ENCODE results near the gene INTS4.
"Not testable (repeated sequence)": the region's sequence is repeated elsewhere in the genome, so short reads cannot be mapped to it uniquely, and the experiment has no call there.

The INTS4 gene

DNA sequence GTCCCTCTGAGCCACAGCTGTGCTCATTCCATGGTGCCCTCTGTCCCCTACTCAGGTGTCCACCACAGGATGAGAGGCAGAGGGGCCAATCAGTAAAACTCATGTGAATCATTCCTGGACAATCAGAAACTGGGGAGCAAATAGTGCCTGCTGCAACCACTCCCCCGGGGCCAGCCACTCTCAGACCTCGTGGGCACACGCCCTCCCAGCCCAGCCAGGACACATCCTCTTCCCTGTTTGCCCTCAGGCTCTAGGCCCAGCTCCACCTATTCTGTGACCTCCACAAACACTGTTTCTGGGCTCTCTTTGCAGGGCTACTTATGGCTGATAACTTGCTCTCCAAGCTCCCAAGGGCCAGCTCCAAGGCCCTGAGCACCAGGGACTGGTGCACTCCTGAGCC, 42.6 kb upstream of the INTS4 start:
- no peaks in the 10 kb centered on the region for H3K4me1 ChIP-seq (ENCODE audit: control insufficient read depth, insufficient read depth, low read length, poor library complexity, severe bottlenecking)
- no peak for DNase-seq
- H3K27ac ChIP-seq (ENCODE audit: insufficient read depth, low read length, poor library complexity, severe bottlenecking), result no peak overlapping the region
- H3K36me3 ChIP-seq (ENCODE audit: control insufficient read depth, insufficient read depth, low read length), result no peaks in the 10 kb centered on the region
- H3K9me3 ChIP-seq (ENCODE audit: control insufficient read depth, low read length), result no peaks in the 10 kb centered on the region
- H3K27me3 ChIP-seq (replicated peaks; ENCODE audit: control insufficient read depth, insufficient read depth, low read length, poor library complexity, severe bottlenecking), result no peaks in the 10 kb centered on the region
- no peak overlapping the region for H3K4me3 ChIP-seq (ENCODE audit: insufficient read depth, low read depth, low read length, poor library complexity, severe bottlenecking)

DNA sequence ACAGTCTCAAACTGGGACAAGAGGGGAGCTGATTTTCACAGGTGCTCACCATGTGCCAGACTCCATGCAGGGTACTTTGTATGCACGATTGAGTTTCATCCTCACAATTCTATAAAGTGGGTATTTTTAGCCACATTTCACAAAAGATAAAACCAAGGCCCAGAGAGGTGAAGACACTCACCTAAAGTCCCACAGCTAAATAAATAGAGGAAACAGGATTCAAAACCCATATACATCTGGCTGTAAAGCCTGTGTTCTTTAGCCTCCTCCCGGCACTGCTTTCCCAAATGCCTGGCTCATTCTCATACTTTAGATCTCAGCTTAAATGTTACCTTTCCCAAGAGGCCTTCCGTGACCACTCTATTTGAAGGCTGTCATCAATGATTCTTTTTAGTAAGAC, 41.8 kb upstream of the INTS4 start:
- Histone ChIP-seq H3K4me3 (ENCODE audit: insufficient read depth, low read depth, low read length, poor library complexity, severe bottlenecking) (no peak overlapping the region), H3K36me3 (ENCODE audit: control insufficient read depth, insufficient read depth, low read length) (no peaks in the 10 kb centered on the region), H3K27ac (ENCODE audit: insufficient read depth, low read length, poor library complexity, severe bottlenecking) (no peak overlapping the region), H3K4me1 (ENCODE audit: control insufficient read depth, insufficient read depth, low read length, poor library complexity, severe bottlenecking) (no peaks in the 10 kb centered on the region), H3K9me3 (ENCODE audit: control insufficient read depth, low read length) (no peaks in the 10 kb centered on the region), H3K27me3 (replicated peaks; ENCODE audit: control insufficient read depth, insufficient read depth, low read length, poor library complexity, severe bottlenecking) (no peaks in the 10 kb centered on the region)
- no peak for DNase-seq

DNA sequence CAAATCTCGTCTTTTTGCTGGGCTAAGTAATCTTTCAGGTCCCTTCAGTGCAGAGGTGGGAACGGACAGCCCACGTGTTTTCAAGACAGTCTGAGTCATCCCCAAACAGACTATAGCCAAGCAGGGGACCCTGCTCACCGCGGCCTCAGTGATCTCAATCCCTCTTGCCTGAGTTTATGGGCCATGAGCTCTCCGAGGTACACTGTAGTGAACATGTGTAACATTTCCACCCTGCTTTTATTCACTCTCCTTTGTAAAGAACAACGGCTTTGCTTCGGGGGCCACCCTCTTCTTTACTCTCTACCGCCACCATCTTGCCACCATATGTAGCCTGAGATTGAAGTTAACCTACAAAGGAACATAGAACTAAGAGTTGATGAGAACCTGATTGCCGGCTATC, 40.2 kb upstream of the INTS4 start:
- Histone ChIP-seq H3K36me3 (ENCODE audit: control insufficient read depth, insufficient read depth, low read length) (no peaks in the 10 kb centered on the region), H3K4me1 (ENCODE audit: control insufficient read depth, insufficient read depth, low read length, poor library complexity, severe bottlenecking) (no peaks in the 10 kb centered on the region), H3K27me3 (replicated peaks; ENCODE audit: control insufficient read depth, insufficient read depth, low read length, poor library complexity, severe bottlenecking) (no peaks in the 10 kb centered on the region), H3K27ac (ENCODE audit: insufficient read depth, low read length, poor library complexity, severe bottlenecking) (no peak overlapping the region), H3K9me3 (ENCODE audit: control insufficient read depth, low read length) (no peaks in the 10 kb centered on the region), H3K4me3 (ENCODE audit: insufficient read depth, low read depth, low read length, poor library complexity, severe bottlenecking) (no peak overlapping the region)
- no peak for DNase-seq

DNA sequence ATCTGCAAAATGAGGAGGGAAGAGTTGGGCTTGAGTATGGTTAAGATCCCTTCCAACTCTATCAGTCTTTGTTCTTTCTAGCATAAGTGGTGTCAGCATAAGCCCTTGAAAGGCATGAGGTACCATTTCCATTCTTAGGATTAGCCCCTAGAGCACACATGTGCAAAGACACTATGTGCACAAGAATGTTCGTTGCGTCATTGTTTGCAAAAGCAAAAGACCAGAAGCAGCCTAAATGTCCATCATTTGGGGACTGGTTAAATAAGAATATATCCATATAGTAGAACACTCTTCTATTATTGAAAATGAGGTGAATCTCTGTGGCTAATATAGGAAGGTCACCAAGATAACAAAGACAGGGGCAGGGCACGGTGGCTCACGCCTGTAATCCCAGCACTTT, 38.6 kb upstream of the INTS4 start:
- Histone ChIP-seq H3K36me3 (ENCODE audit: control insufficient read depth, insufficient read depth, low read length) (no peaks in the 10 kb centered on the region), H3K27ac (ENCODE audit: insufficient read depth, low read length, poor library complexity, severe bottlenecking) (no peak overlapping the region), H3K4me3 (ENCODE audit: insufficient read depth, low read depth, low read length, poor library complexity, severe bottlenecking) (no peak overlapping the region), H3K27me3 (replicated peaks; ENCODE audit: control insufficient read depth, insufficient read depth, low read length, poor library complexity, severe bottlenecking) (no peaks in the 10 kb centered on the region), H3K9me3 (ENCODE audit: control insufficient read depth, low read length) (no peaks in the 10 kb centered on the region), H3K4me1 (ENCODE audit: control insufficient read depth, insufficient read depth, low read length, poor library complexity, severe bottlenecking) (no peaks in the 10 kb centered on the region)
- DNase-seq, result no peak

DNA sequence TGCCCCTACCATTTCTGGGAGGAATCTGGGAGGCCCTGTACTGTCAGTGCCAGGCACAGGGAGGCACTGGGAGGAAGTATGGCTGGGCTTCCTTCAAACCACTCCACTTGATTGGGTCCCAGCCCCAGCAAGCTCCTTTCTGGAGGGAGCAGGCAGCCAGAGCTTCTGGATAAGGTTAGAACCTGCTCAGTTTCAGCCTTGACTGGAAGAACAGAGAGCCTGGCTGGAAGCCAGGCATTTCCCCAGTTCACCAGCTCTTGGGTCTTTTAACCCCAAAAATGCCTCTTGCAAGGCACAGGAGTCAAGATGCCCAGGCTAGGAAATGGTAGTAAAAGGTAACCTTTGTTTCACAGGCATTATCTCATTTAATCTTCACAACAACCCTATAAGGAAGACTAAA, 37.6 kb upstream of the INTS4 start:
- Histone ChIP-seq H3K27me3 (replicated peaks; ENCODE audit: control insufficient read depth, insufficient read depth, low read length, poor library complexity, severe bottlenecking) (no peaks in the 10 kb centered on the region), H3K4me1 (ENCODE audit: control insufficient read depth, insufficient read depth, low read length, poor library complexity, severe bottlenecking) (no peaks in the 10 kb centered on the region), H3K9me3 (ENCODE audit: control insufficient read depth, low read length) (no peaks in the 10 kb centered on the region), H3K36me3 (ENCODE audit: control insufficient read depth, insufficient read depth, low read length) (no peaks in the 10 kb centered on the region), H3K4me3 (ENCODE audit: insufficient read depth, low read depth, low read length, poor library complexity, severe bottlenecking) (no peak overlapping the region), H3K27ac (ENCODE audit: insufficient read depth, low read length, poor library complexity, severe bottlenecking) (no peak overlapping the region)
- DNase-seq, result no peak

DNA sequence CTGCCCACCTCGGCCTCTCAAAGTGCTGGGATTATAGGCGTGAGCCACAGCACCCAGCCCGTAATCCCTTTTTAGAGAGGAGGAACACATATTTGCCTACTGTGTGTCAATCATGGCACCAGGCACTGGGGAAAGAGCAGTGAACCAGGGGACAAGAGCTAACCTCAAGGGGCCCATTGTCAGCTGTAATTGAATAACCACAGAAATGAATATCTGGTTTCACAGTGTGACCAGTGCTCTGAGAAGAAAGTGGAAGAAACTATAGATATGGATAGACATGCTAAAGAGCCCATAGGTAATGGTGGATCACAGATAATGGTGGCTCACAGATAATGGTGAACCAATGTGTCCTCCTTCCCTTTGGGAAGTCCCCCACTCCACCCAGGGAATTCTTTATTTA, 37.2 kb upstream of the INTS4 start:
- no peaks in the 10 kb centered on the region for H3K9me3 ChIP-seq (ENCODE audit: control insufficient read depth, low read length)
- H3K4me3 ChIP-seq (ENCODE audit: insufficient read depth, low read depth, low read length, poor library complexity, severe bottlenecking), result no peak overlapping the region
- H3K27me3 ChIP-seq (replicated peaks; ENCODE audit: control insufficient read depth, insufficient read depth, low read length, poor library complexity, severe bottlenecking), result no peaks in the 10 kb centered on the region
- no peaks in the 10 kb centered on the region for H3K36me3 ChIP-seq (ENCODE audit: control insufficient read depth, insufficient read depth, low read length)
- no peaks in the 10 kb centered on the region for H3K4me1 ChIP-seq (ENCODE audit: control insufficient read depth, insufficient read depth, low read length, poor library complexity, severe bottlenecking)
- no peak for DNase-seq
- H3K27ac ChIP-seq (ENCODE audit: insufficient read depth, low read length, poor library complexity, severe bottlenecking), result no peak overlapping the region

DNA sequence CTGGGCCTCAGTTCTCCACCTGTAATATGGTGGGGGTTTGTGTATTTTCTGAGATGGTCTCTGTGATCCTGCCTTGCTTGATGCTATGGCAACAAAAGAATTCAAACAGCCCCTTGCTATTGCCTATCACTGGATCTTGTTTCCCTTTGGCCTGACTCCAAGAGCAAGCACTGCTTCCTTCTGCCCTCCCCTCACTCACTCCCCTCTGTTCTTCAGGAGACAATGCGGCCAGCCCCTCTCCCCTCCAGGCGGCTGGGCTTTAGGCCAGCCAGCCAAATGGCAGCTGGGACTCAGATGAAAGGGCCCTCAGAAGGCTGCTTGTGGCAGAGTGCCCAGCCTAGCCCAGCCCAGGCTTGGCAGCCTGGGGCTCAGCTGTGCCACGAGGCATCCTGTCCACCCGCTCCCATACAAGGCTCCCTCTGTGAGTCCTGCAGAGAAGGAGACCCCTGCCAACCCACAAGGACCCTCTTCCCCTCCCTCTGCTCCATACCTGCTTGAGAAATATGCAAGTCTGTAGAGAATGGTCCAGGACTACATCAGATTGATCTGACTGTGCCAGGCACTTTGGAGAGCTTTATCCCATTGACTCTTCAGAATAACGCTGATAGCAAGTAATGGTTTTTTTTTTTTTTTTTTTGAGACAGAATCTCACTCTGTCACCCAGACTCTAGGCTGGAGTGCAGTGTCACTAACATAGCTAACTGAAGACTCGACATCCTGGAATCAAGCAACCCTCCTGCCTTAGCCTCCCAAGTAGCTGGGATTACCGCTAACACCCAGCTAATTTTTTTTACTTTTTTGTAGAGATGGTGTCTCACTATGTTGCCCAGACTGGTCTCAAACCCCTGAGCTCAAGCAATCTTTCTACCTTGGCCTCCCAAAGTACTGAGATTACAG, 36.2 kb upstream of the INTS4 start:
- Histone ChIP-seq H3K9me3 (ENCODE audit: control insufficient read depth, low read length) (no peaks in the 10 kb centered on the region), H3K27me3 (replicated peaks; ENCODE audit: control insufficient read depth, insufficient read depth, low read length, poor library complexity, severe bottlenecking) (no peaks in the 10 kb centered on the region), H3K4me3 (ENCODE audit: insufficient read depth, low read depth, low read length, poor library complexity, severe bottlenecking) (no peak overlapping the region), H3K36me3 (ENCODE audit: control insufficient read depth, insufficient read depth, low read length) (no peaks in the 10 kb centered on the region), H3K27ac (ENCODE audit: insufficient read depth, low read length, poor library complexity, severe bottlenecking) (no peak overlapping the region), H3K4me1 (ENCODE audit: control insufficient read depth, insufficient read depth, low read length, poor library complexity, severe bottlenecking) (no peaks in the 10 kb centered on the region)
- no peak for DNase-seq

DNA sequence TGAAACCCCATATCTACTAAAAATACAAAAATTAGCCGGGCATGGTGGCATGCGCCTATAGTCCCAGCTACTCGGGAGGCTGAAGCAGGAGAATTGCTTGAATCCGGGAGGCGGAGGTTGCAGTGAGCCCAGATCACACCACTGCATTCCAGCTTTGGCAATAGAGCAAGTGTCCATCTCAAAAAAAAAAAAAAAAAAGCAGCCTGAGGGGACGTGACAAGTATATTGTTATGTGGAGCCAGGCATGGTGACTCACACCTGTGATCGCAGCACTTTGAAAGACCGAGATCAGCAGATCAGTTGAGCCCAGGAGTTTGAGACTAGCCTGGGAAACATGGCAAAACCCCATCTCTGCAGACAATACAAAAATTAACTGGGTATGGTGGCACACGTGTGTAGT, 34.0 kb upstream of the INTS4 start:
- DNase-seq; H3K36me3 ChIP-seq (ENCODE audit: control insufficient read depth, insufficient read depth, low read length); H3K27ac ChIP-seq (ENCODE audit: insufficient read depth, low read length, poor library complexity, severe bottlenecking); H3K4me3 ChIP-seq (ENCODE audit: insufficient read depth, low read depth, low read length, poor library complexity, severe bottlenecking); H3K9me3 ChIP-seq (ENCODE audit: control insufficient read depth, low read length); H3K4me1 ChIP-seq (ENCODE audit: control insufficient read depth, insufficient read depth, low read length, poor library complexity, severe bottlenecking); H3K27me3 ChIP-seq (replicated peaks; ENCODE audit: control insufficient read depth, insufficient read depth, low read length, poor library complexity, severe bottlenecking): not testable (repeated sequence)

DNA sequence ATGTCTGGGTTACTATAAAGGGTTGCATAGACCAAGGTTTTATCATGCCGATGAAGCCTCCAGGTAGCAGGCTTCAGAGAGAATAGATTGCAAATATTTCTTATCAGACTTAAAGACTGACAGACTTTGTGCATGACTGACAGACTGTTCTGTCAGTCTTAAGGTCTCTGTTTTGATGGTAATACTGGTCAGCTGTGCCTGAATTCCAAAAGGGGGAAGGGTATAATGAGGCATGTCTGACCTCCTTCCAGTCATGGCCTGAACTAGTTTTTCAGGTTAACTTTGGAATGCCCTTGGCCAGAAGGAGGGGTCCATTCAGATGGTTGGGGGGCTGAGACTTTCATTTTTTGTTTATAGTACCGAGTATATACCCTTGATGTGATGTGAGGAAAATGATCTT, 33.3 kb upstream of the INTS4 start:
- Histone ChIP-seq H3K36me3 (ENCODE audit: control insufficient read depth, insufficient read depth, low read length) (no peaks in the 10 kb centered on the region), H3K4me1 (ENCODE audit: control insufficient read depth, insufficient read depth, low read length, poor library complexity, severe bottlenecking) (no peaks in the 10 kb centered on the region), H3K27ac (ENCODE audit: insufficient read depth, low read length, poor library complexity, severe bottlenecking) (no peak overlapping the region), H3K4me3 (ENCODE audit: insufficient read depth, low read depth, low read length, poor library complexity, severe bottlenecking) (no peak overlapping the region), H3K9me3 (ENCODE audit: control insufficient read depth, low read length) (no peaks in the 10 kb centered on the region), H3K27me3 (replicated peaks; ENCODE audit: control insufficient read depth, insufficient read depth, low read length, poor library complexity, severe bottlenecking) (no peaks in the 10 kb centered on the region)
- DNase-seq, result no peak

DNA sequence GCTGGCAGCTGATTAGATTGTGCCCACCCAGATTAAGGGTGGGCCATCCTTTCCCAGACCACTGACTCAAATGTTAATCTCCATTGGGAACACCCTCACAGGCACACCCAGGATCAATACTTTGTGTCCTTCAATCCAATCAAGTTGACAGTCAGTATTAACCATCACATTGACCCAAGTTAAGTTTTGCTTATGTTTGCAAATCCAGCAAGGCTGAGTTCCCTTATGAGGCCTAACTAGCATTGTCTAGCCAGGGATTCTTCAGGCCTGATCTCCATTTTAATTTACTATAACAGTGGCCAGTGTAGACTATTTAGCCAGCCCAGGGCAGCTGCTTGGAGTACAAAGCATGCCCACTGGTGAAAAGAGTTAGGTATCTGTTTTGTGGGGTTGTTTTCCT, 30.9 kb upstream of the INTS4 start:
- no peaks in the 10 kb centered on the region for H3K4me1 ChIP-seq (ENCODE audit: control insufficient read depth, insufficient read depth, low read length, poor library complexity, severe bottlenecking)
- H3K36me3 ChIP-seq (ENCODE audit: control insufficient read depth, insufficient read depth, low read length), result no peaks in the 10 kb centered on the region
- no peak for DNase-seq
- no peak overlapping the region for H3K27ac ChIP-seq (ENCODE audit: insufficient read depth, low read length, poor library complexity, severe bottlenecking)
- H3K9me3 ChIP-seq (ENCODE audit: control insufficient read depth, low read length), result no peaks in the 10 kb centered on the region
- no peaks in the 10 kb centered on the region for H3K27me3 ChIP-seq (replicated peaks; ENCODE audit: control insufficient read depth, insufficient read depth, low read length, poor library complexity, severe bottlenecking)
- no peak overlapping the region for H3K4me3 ChIP-seq (ENCODE audit: insufficient read depth, low read depth, low read length, poor library complexity, severe bottlenecking)

Data from effector memory CD4-positive, alpha-beta T cell (primary cell).